ENCODE results near the gene ARFGAP1. TPM values are rescaled to one million over a fixed set of nuclear protein-coding genes. Genes with fewer than 3 reads are reported as not detected.

The ARFGAP1 gene
- total and polyA plus RNA-seq, 2 of the 8 experiments (the other 6 are each of a cell fraction or from before 2014, with no cell fraction given), result 93.7 to 100 TPM

DNA sequence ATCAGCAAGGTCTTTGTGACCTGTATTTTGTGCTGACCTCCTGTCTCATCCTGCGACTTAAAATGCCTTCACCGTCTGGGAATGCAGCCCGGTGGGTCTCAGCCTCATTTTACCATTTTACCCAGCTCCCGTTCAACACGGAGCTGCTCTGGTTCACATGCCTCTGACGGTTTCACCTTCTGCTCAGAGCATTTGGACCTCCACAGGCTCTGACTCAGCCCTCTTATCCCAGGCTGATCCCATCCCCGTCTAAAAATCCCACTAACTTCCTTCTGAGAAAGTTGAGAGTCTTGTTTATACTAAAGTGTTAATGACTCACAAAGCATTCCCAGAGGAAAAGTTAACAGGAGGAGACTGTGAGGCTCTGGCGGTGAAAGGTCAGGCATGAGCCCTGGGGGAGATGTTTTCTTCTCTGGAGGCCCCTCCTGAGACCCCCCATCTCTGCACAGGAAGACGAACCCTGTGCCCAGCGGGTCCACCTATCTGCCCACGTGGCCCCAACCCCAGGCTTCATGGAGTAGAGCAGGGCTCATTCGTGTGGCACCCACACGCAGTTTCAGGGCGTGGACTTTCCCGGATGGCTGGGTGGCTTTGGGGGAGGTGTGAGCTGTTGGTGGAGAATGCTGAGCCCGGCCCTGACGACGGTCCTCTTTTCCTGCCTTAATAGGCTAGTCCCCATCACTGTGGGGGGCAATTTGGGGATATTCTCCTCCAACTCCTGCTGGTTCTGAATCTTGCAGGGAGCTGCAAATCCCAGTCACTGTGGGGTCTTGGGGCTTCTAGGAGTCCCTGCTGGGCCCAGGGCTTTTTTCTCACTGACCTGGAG is 40.2 kb upstream of the ARFGAP1 start (continued):
- no peak for TF ChIP-seq HDAC2 (IDR thresholded peaks at IDR 0.05; ENCODE audit: borderline replicate concordance in 1 of 2, low read depth in 2 of 2, low read length in 2 of 2)
- no peak for TF ChIP-seq CREB1 (IDR thresholded peaks at IDR 0.05)
- TF ChIP-seq, protein P1, sequence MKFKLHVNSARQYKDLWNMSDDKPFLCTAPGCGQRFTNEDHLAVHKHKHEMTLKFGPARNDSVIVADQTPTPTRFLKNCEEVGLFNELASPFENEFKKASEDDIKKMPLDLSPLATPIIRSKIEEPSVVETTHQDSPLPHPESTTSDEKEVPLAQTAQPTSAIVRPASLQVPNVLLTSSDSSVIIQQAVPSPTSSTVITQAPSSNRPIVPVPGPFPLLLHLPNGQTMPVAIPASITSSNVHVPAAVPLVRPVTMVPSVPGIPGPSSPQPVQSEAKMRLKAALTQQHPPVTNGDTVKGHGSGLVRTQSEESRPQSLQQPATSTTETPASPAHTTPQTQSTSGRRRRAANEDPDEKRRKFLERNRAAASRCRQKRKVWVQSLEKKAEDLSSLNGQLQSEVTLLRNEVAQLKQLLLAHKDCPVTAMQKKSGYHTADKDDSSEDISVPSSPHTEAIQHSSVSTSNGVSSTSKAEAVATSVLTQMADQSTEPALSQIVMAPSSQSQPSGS (IDR thresholded peaks at IDR 0.05; ENCODE audit: low read length), result no peak
- no peak for TF ChIP-seq KDM5A (IDR thresholded peaks at IDR 0.05; ENCODE audit: low read length)
- TF ChIP-seq HDAC6 (IDR thresholded peaks at IDR 0.05; ENCODE audit: low read depth, low read length), result no peak
- no peak for TF ChIP-seq POLR2AphosphoS5 (IDR thresholded peaks at IDR 0.05; ENCODE audit: low read depth, low read length)
- TF ChIP-seq RXRA (IDR thresholded peaks at IDR 0.05; ENCODE audit: insufficient read depth, low read depth, low read length), result no peak
- TF ChIP-seq CHD1 (IDR thresholded peaks at IDR 0.05; ENCODE audit: low read depth, low read length), result no peak
